Stimulated activated CD8-positive, alpha-beta memory T cell treated with anti-CD3 and anti-CD28 coated beads, Interleukin-4, amount 100 ng/mL, for 1 hour (primary cell): ENCODE measurements around the gene NCKIPSD.
"Not testable (repeated sequence)": the region's sequence is repeated elsewhere in the genome, so short reads cannot be mapped to it uniquely, and the experiment has no call there.

Experiments
- DNase-seq, 2 donors: peaks; one replicate each; pipeline ENCODE4 v3.0.0-alpha.2; 2020; ENCODE audit warnings: low read depth in 2 of 2, low spot score in 1 of 2

Gene NCKIPSD

GRCh38 chr3:48685603-48686511 lies at the start of gene NCKIPSD:
Gene NCKIPSD (minus strand): TSS chr3:48685915. CDS start chr3:48685807, 108 bp downstream.
- DNase-seq: peak; percentile 81 to 82

GRCh38 chr3:48735075-48735767 lies 49.5 kb upstream of the NCKIPSD start:
- DNase-seq: not testable (repeated sequence)

DNA sequence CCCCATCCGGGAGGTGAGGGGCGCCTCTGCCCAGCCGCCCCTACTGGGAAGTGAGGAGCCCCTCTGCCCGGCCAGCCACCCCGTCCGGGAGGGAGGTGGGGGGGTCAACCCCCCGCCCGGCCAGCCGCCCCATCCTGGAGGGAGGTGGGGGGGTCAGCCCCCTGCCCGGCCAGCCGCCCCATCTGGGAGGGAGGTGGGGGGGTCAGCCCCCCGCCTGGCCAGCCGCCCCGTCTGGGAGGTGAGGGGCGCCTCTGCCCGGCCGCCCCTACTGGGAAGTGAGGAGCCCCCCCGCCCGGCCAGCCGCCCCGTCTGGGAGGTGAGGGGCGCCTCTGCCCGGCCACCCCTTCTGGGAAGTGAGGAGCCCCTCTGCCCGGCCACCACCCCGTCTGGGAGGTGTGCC lies 48.8 kb upstream of the NCKIPSD start:
- DNase-seq: not testable (repeated sequence)

- DNase-seq: not testable (repeated sequence)
Measured at GRCh38 chr3:48733752-48734518, 48.2 kb upstream of the NCKIPSD start.

DNA sequence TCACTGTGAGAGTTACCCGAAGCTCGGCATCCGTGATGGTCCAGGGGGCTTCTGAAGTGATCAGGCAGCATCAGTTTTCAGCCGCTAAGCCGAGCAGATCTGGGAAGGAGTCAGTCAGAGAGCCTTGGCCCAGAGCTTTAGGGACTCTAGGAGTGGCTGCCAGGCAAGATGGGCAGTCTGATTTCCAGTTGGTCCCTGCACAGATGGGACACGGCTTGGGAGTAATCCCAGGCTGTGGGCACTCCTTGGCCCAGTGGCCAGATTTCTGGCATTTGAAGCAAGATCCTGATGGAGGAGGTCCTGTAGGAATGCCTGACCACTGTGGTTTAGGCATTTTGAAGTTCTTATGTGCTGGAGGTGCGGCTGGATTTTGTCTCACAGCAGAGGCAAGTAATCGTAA lies 41.8 kb upstream of the NCKIPSD start:
- DNase-seq: no peak

- not testable (repeated sequence) for DNase-seq
Measured at GRCh38 chr3:48725185-48725855, 39.6 kb upstream of the NCKIPSD start.

DNA sequence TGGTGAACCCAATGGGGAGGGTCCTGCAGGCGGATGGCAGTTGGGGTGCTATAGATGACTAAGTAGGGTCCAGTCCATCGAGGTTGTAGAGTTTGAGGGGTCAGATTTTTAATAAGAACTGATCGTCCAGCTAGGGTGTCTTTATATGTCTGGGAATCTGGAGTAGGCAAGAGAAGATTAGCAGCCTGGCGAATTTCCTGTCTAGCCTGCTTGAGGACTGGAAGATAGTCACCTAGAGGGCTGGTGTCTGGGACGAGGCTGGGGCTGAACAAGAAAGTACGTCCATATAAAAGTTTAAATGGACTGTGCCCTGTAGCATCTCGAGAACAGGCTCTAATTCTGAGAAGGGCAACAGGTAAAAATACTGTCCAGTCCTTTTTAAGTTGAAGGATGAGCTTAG lies 38.0 kb upstream of the NCKIPSD start:
- DNase-seq: no peak

GRCh38 chr3:48723293-48723692 lies 37.6 kb upstream of the NCKIPSD start:
- not testable (repeated sequence) for DNase-seq

DNA sequence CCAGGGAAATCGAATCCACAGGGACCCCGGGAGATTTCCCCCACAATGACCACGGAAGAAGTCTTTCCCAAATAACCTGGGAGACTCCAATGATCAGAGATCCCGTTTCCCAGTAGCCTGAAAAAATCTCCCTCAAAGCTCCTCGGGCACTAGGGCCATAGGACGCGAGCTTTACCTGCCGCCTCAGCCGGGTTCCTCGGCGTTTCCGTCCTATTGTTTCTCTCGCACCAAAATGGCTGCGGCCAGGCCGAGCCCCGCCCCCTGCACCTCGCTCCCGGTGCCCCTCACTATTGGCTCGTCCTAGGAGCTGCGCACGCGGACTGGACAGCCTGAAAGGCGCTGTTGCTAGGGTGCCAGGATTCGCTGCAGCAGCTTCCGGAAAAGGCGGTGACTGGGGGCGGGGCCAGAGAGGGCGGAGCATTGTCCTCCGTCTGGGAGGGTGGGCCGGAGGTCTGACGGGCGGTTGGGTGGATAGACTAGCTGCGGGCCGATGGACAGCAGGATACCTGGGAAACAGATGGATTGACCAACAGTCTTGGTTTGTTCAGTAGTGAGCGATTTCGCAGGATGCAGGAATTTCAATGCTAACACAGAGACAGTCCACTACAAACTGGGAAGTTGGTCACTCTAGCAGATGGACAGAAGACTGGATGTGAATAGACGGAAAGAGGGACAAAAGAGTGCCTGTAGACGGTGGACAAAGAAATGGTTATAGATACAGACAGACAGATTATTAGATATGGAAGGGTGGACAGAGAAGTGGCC lies 31.4 kb upstream of the NCKIPSD start, which contains the start of gene IP6K2:
TSS of gene IP6K2 (minus strand) at position 240 of the 765 bp plus-strand sequence. CDS start 21,930 bp downstream, outside the sequence.
- peak; percentile 98 for DNase-seq

- no peak for DNase-seq
Measured at GRCh38 chr3:48716508-48716981, 30.8 kb upstream of the NCKIPSD start.

DNA sequence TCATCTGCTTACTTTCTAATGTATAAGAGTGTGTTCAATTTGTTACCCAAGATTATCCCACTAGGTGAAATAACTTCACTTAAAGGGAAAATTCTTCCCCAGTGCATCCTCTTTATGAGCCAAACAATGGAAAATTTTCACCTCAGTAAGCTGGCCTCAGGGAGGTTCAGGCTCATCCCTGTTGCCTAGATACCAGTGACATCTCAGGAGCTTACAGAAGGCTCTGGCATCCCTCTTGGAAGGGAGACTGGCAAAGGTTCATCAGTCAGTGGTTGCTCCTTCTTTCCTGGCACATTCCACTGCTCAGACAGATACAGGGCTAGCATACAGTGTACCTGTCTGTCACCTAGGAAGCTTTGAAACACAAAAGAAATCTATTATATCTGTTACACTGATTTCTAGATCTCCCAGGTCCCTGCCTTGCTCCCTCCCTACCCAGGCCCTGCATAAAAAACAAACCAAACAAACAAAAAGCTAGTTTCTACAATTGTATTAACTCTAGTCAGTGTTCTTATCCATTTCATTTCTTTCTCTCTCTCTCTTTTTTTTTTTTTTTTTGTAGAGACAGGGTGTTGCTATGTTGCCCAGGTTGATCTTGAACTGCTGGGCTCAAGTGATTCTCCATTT lies 29.6 kb upstream of the NCKIPSD start:
- DNase-seq: no peak

- DNase-seq: no peak
Measured at GRCh38 chr3:48711727-48712126, 26.0 kb upstream of the NCKIPSD start.

DNA sequence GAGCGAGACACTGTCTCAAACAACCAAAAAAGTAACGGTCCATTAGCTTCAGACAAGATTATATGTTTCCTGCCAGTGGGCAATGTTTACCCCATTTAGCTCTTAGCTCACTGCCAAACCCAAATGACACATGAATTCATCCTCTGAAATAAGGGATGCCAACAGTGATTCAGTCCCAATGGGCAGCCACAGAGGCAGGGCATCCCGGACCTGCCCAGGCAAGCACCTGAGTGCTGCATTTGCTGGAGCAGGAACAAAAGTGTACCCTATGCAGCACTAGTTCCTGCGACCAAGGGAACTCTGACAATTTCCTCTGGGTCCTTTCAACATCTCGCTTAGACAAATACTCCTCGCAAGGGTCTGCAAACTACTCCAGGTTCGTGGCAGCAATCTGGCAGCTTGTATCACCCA lies 23.3 kb upstream of the NCKIPSD start:
- DNase-seq: no peak

GRCh38 chr3:48708481-48708889 lies 22.8 kb upstream of the NCKIPSD start:
- no peak for DNase-seq

- no peak for DNase-seq
Measured at GRCh38 chr3:48707157-48707556, 21.4 kb upstream of the NCKIPSD start.

GRCh38 chr3:48702320-48702920 lies 16.7 kb upstream of the NCKIPSD start:
- no peak for DNase-seq

- no peak for DNase-seq
Measured at GRCh38 chr3:48700731-48701405, 15.2 kb upstream of the NCKIPSD start.

DNA sequence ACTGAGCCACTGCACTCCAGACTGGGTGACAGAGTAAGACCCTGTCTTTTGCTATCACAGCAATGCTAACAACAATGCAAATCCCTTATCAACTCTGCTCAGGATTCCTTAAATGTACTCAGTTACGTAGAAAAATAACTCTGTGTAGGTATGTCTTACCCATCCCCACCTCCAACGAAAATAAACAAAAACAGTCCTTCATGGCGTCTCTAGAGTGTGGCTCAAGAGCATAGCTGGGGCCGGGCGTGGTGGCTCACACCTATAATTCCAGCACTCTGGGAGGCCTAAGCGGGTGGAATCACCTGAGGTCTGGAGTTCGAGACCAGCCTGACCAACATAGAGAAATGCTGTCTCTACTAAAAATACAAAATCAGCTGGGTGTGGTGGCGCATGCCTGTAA lies 13.2 kb upstream of the NCKIPSD start:
- no peak for DNase-seq
